HEK293 (cell line): Measurements from ENCODE around the gene SMIM32.

ENCODE experiments used
- CTCF ChIP-seq: fragments of 450-650 bp; formaldehyde crosslinking; IDR thresholded peaks from 2 replicates; pipeline ENCODE4 v1.5.1; 2016; ENCODE audit warnings: missing biosample characterization, missing genetic modification characterization
- PATZ1 ChIP-seq: fragments of 450-650 bp; formaldehyde crosslinking; IDR thresholded peaks from 2 replicates; pipeline ENCODE4 v1.5.1; 2016; ENCODE audit warnings: missing biosample characterization, missing genetic modification characterization
- REST ChIP-seq: fragments of 450-650 bp; formaldehyde crosslinking; IDR thresholded peaks from 2 replicates; pipeline ENCODE4 v1.5.1; 2016; ENCODE audit warnings: missing biosample characterization, missing genetic modification characterization
- ZNF777 ChIP-seq: fragments of 450-650 bp; formaldehyde crosslinking; IDR thresholded peaks from 2 replicates; pipeline ENCODE4 v1.5.1; 2017; ENCODE audit warnings: missing biosample characterization, missing genetic modification characterization, borderline replicate concordance

GRCh38 chr5:136155078-136155477 lies 37.9 kb downstream of the SMIM32 start:
- TF ChIP-seq CTCF (no peak), ZNF777 (no peak), PATZ1 (tag by site-specific recombination) (no peak), REST (tag by site-specific recombination) (no peak)
